Right lobe of liver (tissue), 6 donors: ENCODE data around the gene PACRG. TPM values are rescaled to one million over a fixed set of nuclear protein-coding genes. Genes with fewer than 3 reads are reported as not detected.

ENCODE experiments used
- ATAC-seq, 4 donors: fragments of 200-7000 bp; cut with Tn5 transposase; one replicate each; pipeline ENCODE4 v1.9.1; 2020; ENCODE audit warnings: mild to moderate bottlenecking in 4 of 4, moderate library complexity in 4 of 4
- DNase-seq, 3 donors: peaks; one replicate each; pipeline ENCODE4 v3.0.0-alpha.2; 2020
- H3K27ac ChIP-seq, 3 donors: fragments of 200-600 bp; one replicate each; pipeline ENCODE4 v1.8.0; 2022
- H3K27me3 ChIP-seq, 2 donors: fragments of 200-600 bp; one replicate each; pipeline ENCODE4 v1.8.0; 2022
- H3K36me3 ChIP-seq, 4 donors: fragments of 200-600 bp; sonication (generic) in 1 of 4; one replicate each; pipeline versions ENCODE4 v1.5.1 to v1.8.0; 2017 to 2022; ENCODE audit warnings: control low read depth in 1 of 4
- H3K4me1 ChIP-seq, 4 donors: fragments of 200-600 bp; sonication (generic) in 1 of 4; one replicate each; pipeline versions ENCODE4 v1.5.1 to v1.8.0; 2017 to 2022; ENCODE audit warnings: control low read depth in 1 of 4
- H3K4me3 ChIP-seq, 3 donors: fragments of 200-600 bp; one replicate each; pipeline ENCODE4 v1.8.0; 2022
- H3K9me3 ChIP-seq, 4 donors: fragments of 200-600 bp; sonication (generic) in 1 of 4; one replicate each; pipeline versions ENCODE4 v1.5.1 to v1.8.0; 2017 to 2022; ENCODE audit warnings: control low read depth in 1 of 4
- CTCF ChIP-seq, 4 donors: fragments of 200-600 bp in 3 of 4; fragments of 450-650 bp in 1 of 4; IDR thresholded peaks; one replicate each; pipeline versions ENCODE4 v1.5.1 to v1.8.0; 2016 to 2022; ENCODE audit warnings: antibody characterized with exemption in 4 of 4, mild to moderate bottlenecking in 2 of 4
- POLR2A ChIP-seq: fragments of 450-650 bp; IDR thresholded peaks from one replicate; pipeline ENCODE4 v1.6.1; 2017; ENCODE audit warnings: antibody characterized with exemption, mild to moderate bottlenecking
- WGBS: methylation state at CpG from one replicate; pipeline ENCODE4 v1.1.6; 2018; ENCODE audit warnings: low coverage, low lambda C conversion rate; ENCODE audit not compliant: insufficient coverage; ENCODE audit errors: missing lambda C conversion rate; 5-methylcytosine and 5-hydroxymethylcytosine counted together
- intact Hi-C, 2 donors: fragments of 100-400 bp; cut with DNase I; formaldehyde crosslinking; loops; one replicate each; pipeline versions ENCODE4 v1.11.2 to v1.14.1; 2022
- total RNA-seq, 6 experiments: library from RNA; depleted of rRNA in 2 of 6; stranded (reverse); fragments of >200 nt in 2 of 6; fragmentation: NEBNext Ultra II Directional in 3 of 6; extraction: Animal tissue kit (Norgen Biotek cat#: 25700) in 3 of 6; gene quantifications; one replicate each; pipeline versions ENCODE4 v1.1.0 to v1.2.4, GENCODE V29; 2016 to 2023
- donor health status: DM: no; HTN: yes; CAD: no.
- donor health status: DM: no; HTN: no; CAD: no.
- donor health status: DM: no; HTN: no; CAD: no.
- donor health status: DM: no; HTN: yes; CAD: no.
- donor health status: DM: no; HTN: yes; CAD: no.

PACRG gene
- total RNA-seq, 6 experiments from 2014 or later = 0.25 to 5.3 (median 2.7) TPM

GRCh38 chr6:162852840-162853577, 125.2 kb downstream of the PACRG start:
- WGBS = 77% methylated on average over 8 of the region's 9 CpGs
- Histone ChIP-seq H3K27ac (no peak overlapping the region), H3K4me1 (peaks cover 0 to 4% (median 0%) of the 10 kb centered on the region in 4 donors), H3K9me3 (no peaks in the 10 kb centered on the region), H3K36me3 (no peaks in the 10 kb centered on the region), H3K4me3 (no peak overlapping the region), H3K27me3 (no peaks in the 10 kb centered on the region)
- intact Hi-C loops = no loop called here
- ATAC-seq = no peak
- no peak for TF ChIP-seq POLR2A
- no peak for TF ChIP-seq CTCF (IDR thresholded peaks at IDR 0.05)
- DNase-seq = no peak

- no peak for TF ChIP-seq CTCF (IDR thresholded peaks at IDR 0.05)
- no peak for TF ChIP-seq POLR2A
- Histone ChIP-seq H3K27ac (no peak overlapping the region), H3K36me3 (no peaks in the 10 kb centered on the region), H3K4me3 (no peak overlapping the region), H3K4me1 (peaks cover 0 to 4% (median 0%) of the 10 kb centered on the region in 4 donors), H3K27me3 (no peaks in the 10 kb centered on the region), H3K9me3 (no peaks in the 10 kb centered on the region)
- intact Hi-C loops = no loop called here
- ATAC-seq = peak; percentile 70 to 85 (median 74)
- no peak for DNase-seq
- 43% methylated on average over 1 of the region's 1 CpG for WGBS
Measured at GRCh38 chr6:162854228-162854627, 126.5 kb downstream of the PACRG start.

- 92% methylated on average over 7 of the region's 20 CpGs for WGBS
- Histone ChIP-seq H3K4me3 (no peak overlapping the region), H3K4me1 (peaks cover 0 to 4% (median 0%) of the 10 kb centered on the region in 4 donors), H3K36me3 (no peaks in the 10 kb centered on the region), H3K27ac (no peak overlapping the region), H3K9me3 (no peaks in the 10 kb centered on the region), H3K27me3 (no peaks in the 10 kb centered on the region)
- DNase-seq (no peak), ATAC-seq (no peak)
- intact Hi-C loops = no loop called here
- TF ChIP-seq POLR2A (no peak), CTCF (IDR thresholded peaks at IDR 0.05) (no peak)
Measured at GRCh38 chr6:162854734-162855191, 127.0 kb downstream of the PACRG start.

GRCh38 chr6:162856885-162857284, 129.1 kb downstream of the PACRG start:
- Histone ChIP-seq H3K4me3 (no peak overlapping the region), H3K27me3 (no peaks in the 10 kb centered on the region), H3K27ac (no peak overlapping the region), H3K9me3 (no peaks in the 10 kb centered on the region), H3K4me1 (peaks cover 0 to 4% (median 0%) of the 10 kb centered on the region in 4 donors), H3K36me3 (no peaks in the 10 kb centered on the region)
- peak; percentile 94 to 95 (median 95) for ATAC-seq
- no peak for DNase-seq
- intact Hi-C loops = no loop called here
- TF ChIP-seq CTCF (IDR thresholded peaks at IDR 0.05) (peak; percentile 57 to 62 (median 58)), POLR2A (no peak)
- 8% methylated on average over 7 of the region's 7 CpGs for WGBS
